PC-9 (cell line): ENCODE results near the gene TMEM135.

ENCODE experiments used
- EZH2 ChIP-seq: fragments of 200-600 bp; sonication (generic); IDR thresholded peaks from 2 replicates; pipeline ENCODE4 v1.8.0; 2017; ENCODE audit warnings: antibody characterized with exemption, low read depth
- TF ChIP-seq, protein P1 (sequence below): fragments of 200-600 bp; sonication (generic); conservative IDR thresholded peaks from 2 replicates; pipeline ENCODE4 v1.6.1; 2017; ENCODE audit warnings: mixed run types, antibody characterized with exemption, mild to moderate bottlenecking, moderate library complexity

DNA sequence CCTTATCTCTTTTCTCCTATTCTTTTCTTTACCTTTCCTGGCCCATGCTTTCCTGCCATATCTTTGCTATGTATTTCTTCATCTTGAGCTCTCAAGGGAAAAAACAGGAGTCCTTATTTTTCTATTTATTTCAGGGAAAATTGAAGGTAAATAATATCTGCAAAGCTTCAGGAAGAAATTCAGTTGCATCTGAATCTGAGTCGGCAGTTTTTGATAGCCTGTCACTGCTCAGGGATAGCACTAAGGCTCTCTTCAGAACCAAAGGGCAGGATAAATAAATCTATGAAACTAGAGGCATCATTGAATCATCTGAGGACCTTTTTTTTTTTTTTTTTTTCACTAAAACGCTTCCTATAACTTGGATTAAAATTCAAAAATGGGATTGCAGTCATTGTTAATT is 288.9 kb downstream of the TMEM135 start:
- TF ChIP-seq, protein P1, sequence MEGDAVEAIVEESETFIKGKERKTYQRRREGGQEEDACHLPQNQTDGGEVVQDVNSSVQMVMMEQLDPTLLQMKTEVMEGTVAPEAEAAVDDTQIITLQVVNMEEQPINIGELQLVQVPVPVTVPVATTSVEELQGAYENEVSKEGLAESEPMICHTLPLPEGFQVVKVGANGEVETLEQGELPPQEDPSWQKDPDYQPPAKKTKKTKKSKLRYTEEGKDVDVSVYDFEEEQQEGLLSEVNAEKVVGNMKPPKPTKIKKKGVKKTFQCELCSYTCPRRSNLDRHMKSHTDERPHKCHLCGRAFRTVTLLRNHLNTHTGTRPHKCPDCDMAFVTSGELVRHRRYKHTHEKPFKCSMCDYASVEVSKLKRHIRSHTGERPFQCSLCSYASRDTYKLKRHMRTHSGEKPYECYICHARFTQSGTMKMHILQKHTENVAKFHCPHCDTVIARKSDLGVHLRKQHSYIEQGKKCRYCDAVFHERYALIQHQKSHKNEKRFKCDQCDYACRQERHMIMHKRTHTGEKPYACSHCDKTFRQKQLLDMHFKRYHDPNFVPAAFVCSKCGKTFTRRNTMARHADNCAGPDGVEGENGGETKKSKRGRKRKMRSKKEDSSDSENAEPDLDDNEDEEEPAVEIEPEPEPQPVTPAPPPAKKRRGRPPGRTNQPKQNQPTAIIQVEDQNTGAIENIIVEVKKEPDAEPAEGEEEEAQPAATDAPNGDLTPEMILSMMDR: no peak
- no peak for TF ChIP-seq EZH2
